HG02973 (cell line): Measurements from ENCODE around the gene ERGIC3.

Experiments
- ATAC-seq: cut with Tn5 transposase; IDR thresholded peaks from one replicate; pipeline ENCODE4 v1.9.1; 2021; ENCODE audit warnings: moderate library complexity; ENCODE audit not compliant: unreplicated experiment

The ERGIC3 gene

GRCh38 chr20:35560541-35560940 lies 18.7 kb downstream of the ERGIC3 start:
- no peak for ATAC-seq

GRCh38 chr20:35561268-35561667 lies 19.4 kb downstream of the ERGIC3 start:
- ATAC-seq, result no peak

GRCh38 chr20:35561671-35562070 lies 19.8 kb downstream of the ERGIC3 start:
- ATAC-seq, result no peak

GRCh38 chr20:35562541-35563110 lies 20.7 kb downstream of the ERGIC3 start:
- no peak for ATAC-seq

- ATAC-seq, result no peak
These were observed 22.0 kb downstream of the ERGIC3 start for GRCh38 chr20:35563834-35564233.

GRCh38 chr20:35564905-35565304 lies 23.0 kb downstream of the ERGIC3 start:
- no peak for ATAC-seq

- no peak for ATAC-seq
These were observed 26.8 kb downstream of the ERGIC3 start for GRCh38 chr20:35568645-35569044.

- ATAC-seq, result no peak
These were observed 29.7 kb downstream of the ERGIC3 start for GRCh38 chr20:35571555-35571954.

GRCh38 chr20:35572838-35573237 lies 31.0 kb downstream of the ERGIC3 start:
- ATAC-seq, result no peak

GRCh38 chr20:35575958-35576357 lies 34.1 kb downstream of the ERGIC3 start:
- ATAC-seq, result no peak

GRCh38 chr20:35576816-35577215 lies 34.9 kb downstream of the ERGIC3 start:
- ATAC-seq, result no peak

- no peak for ATAC-seq
These were observed 36.6 kb downstream of the ERGIC3 start for GRCh38 chr20:35578469-35578868.

- no peak for ATAC-seq
These were observed 37.3 kb downstream of the ERGIC3 start for GRCh38 chr20:35579196-35579595.

- no peak for ATAC-seq
These were observed 40.3 kb downstream of the ERGIC3 start for GRCh38 chr20:35582131-35582530.

- ATAC-seq, result no peak
These were observed 41.0 kb downstream of the ERGIC3 start for GRCh38 chr20:35582741-35583404.

- ATAC-seq, result no peak
These were observed 42.0 kb downstream of the ERGIC3 start for GRCh38 chr20:35583636-35584560.

- ATAC-seq, result no peak
These were observed 45.0 kb downstream of the ERGIC3 start for GRCh38 chr20:35586751-35587425.

GRCh38 chr20:35587436-35587835 lies 45.6 kb downstream of the ERGIC3 start:
- no peak for ATAC-seq

- ATAC-seq, result no peak
These were observed 46.5 kb downstream of the ERGIC3 start for GRCh38 chr20:35588397-35588796.

GRCh38 chr20:35592339-35592974 lies 50.6 kb downstream of the ERGIC3 start:
- no peak for ATAC-seq

- no peak for ATAC-seq
These were observed 53.6 kb downstream of the ERGIC3 start for GRCh38 chr20:35595456-35595855.
